Left lung (tissue), 10 donors: Measurements from ENCODE around the gene CAND2. TPM values are rescaled to one million over a fixed set of nuclear protein-coding genes. Genes with fewer than 3 reads are reported as not detected.
"Not testable (repeated sequence)": the region's sequence is repeated elsewhere in the genome, so short reads cannot be mapped to it uniquely, and the experiment has no call there.

Source experiments
- ATAC-seq: fragments of 200-7000 bp; cut with Tn5 transposase; one replicate; pipeline ENCODE4 v1.9.1; 2020; ENCODE audit warnings: moderate library complexity
- DNase-seq, 4 donors: peaks; one replicate each; pipeline ENCODE4 v3.0.0-alpha.2; 2013 to 2020
- H3K27ac ChIP-seq, 2 donors: fragments of 200-600 bp; sonication (generic) in 1 of 2; one replicate each; pipeline versions ENCODE4 v1.5.0 to v1.8.0; 2020 to 2021
- H3K27me3 ChIP-seq, 2 donors: fragments of 200-600 bp; sonication (generic) in 1 of 2; one replicate each; pipeline versions ENCODE4 v1.5.0 to v1.8.0; 2020 to 2021
- H3K36me3 ChIP-seq, 2 donors: fragments of 200-600 bp; sonication (generic) in 1 of 2; one replicate each; pipeline versions ENCODE4 v1.5.0 to v1.8.0; 2020 to 2021
- H3K4me1 ChIP-seq, 2 donors: fragments of 200-600 bp; one replicate each; pipeline ENCODE4 v1.8.0; 2021
- H3K4me3 ChIP-seq, 2 donors: fragments of 200-600 bp; sonication (generic) in 1 of 2; one replicate each; pipeline versions ENCODE4 v1.5.0 to v1.8.0; 2020 to 2021; ENCODE audit warnings: mild to moderate bottlenecking in 1 of 2
- H3K9me3 ChIP-seq, 2 donors: fragments of 200-600 bp; sonication (generic) in 1 of 2; one replicate each; pipeline versions ENCODE4 v1.5.0 to v1.8.0; 2020 to 2021
- CTCF ChIP-seq, 2 donors: fragments of 200-600 bp; sonication (generic) in 1 of 2; IDR thresholded peaks; one replicate each; pipeline versions ENCODE4 v1.5.0 to v1.8.0; 2021; ENCODE audit warnings: antibody characterized with exemption in 2 of 2
- intact Hi-C, 2 donors: fragments of 100-400 bp; cut with DNase I; formaldehyde crosslinking; loops; one replicate each; pipeline versions ENCODE4 v1.11.2 to v1.14.2; 2022
- polyA plus RNA-seq, 6 donors: library from polyadenylated mRNA; unstranded; fragments of 120-200 nt; gene quantifications; one replicate each; pipeline ENCODE4 v1.2.1, GENCODE V29; 2013; ENCODE audit not compliant: insufficient read length in 6 of 6
- total RNA-seq, 2 donors: library from RNA; stranded (reverse); fragmentation: NEBNext Ultra II Directional; extraction: Animal tissue kit (Norgen Biotek cat#: 25700); gene quantifications; one replicate each; pipeline ENCODE4 v1.2.1, GENCODE V29; 2021
- donor health status: DM: no; HTN: yes; CAD: no.
- donor health status: DM: no; HTN: no; CAD: no.

CAND2 gene
- total and polyA plus RNA-seq, 8 donors = 3.7 to 8.8 (median 6.8) TPM

- no peak for DNase-seq
- TF ChIP-seq CTCF (IDR thresholded peaks at IDR 0.05) = no peak
- ATAC-seq = no peak
- Histone ChIP-seq H3K9me3 (no peaks in the 10 kb centered on the region), H3K27ac (no peak overlapping the region), H3K4me1 (peaks cover 0 to 7% of the 10 kb centered on the region in 2 donors), H3K27me3 (peaks cover 0 to 27% of the 10 kb centered on the region in 2 donors), H3K36me3 (no peaks in the 10 kb centered on the region), H3K4me3 (no peak overlapping the region)
- intact Hi-C loops = loop anchor here in 1 of 2 donors (10.0 kb wide), 1 partner anchor 105 kb away; no protein-coding TSS in a partner anchor
These were observed 82.8 kb downstream of the CAND2 start for GRCh38 chr3:12879191-12879815.

GRCh38 chr3:12881858-12882257 lies 85.4 kb downstream of the CAND2 start:
- intact Hi-C loops, ATAC-seq, H3K9me3 ChIP-seq, H3K27ac ChIP-seq, H3K4me1 ChIP-seq, H3K4me3 ChIP-seq, DNase-seq, H3K36me3 ChIP-seq: not testable (repeated sequence)
- H3K27me3 ChIP-seq = peaks cover 0 to 20% of the 10 kb centered on the region in 2 donors

GRCh38 chr3:12882336-12883310 lies 86.1 kb downstream of the CAND2 start:
- H3K36me3 ChIP-seq = no peaks in the 10 kb centered on the region
- no peak overlapping the region for H3K4me3 ChIP-seq
- DNase-seq (no peak), ATAC-seq (no peak)
- no peak overlapping the region for H3K27ac ChIP-seq
- H3K4me1 ChIP-seq = no peaks in the 10 kb centered on the region
- H3K27me3 ChIP-seq = peaks cover 0 to 17% of the 10 kb centered on the region in 2 donors
- no peaks in the 10 kb centered on the region for H3K9me3 ChIP-seq
- intact Hi-C loops = no loop called here
- TF ChIP-seq CTCF (IDR thresholded peaks at IDR 0.05) = no peak

GRCh38 chr3:12884186-12884680 lies 87.8 kb downstream of the CAND2 start:
- no peak overlapping the region for H3K27ac ChIP-seq
- DNase-seq = no peak
- peaks cover 0 to 22% of the 10 kb centered on the region in 2 donors for H3K27me3 ChIP-seq
- H3K36me3 ChIP-seq = no peaks in the 10 kb centered on the region
- no peak overlapping the region for H3K4me3 ChIP-seq
- no peak for ATAC-seq
- TF ChIP-seq CTCF (IDR thresholded peaks at IDR 0.05) = no peak
- intact Hi-C loops = no loop called here
- no peaks in the 10 kb centered on the region for H3K9me3 ChIP-seq
- no peaks in the 10 kb centered on the region for H3K4me1 ChIP-seq

Other genes with a start within 250 kb of the CAND2 start
- 10 to 100 TPM; 20.3 to 23.4 TPM for gene MKRN2, start 239.6 kb upstream of the CAND2 start, total RNA-seq
- gene MKRN2, start 239.6 kb upstream of the CAND2 start, polyA plus RNA-seq = 10 to 100 TPM; 36.4 to 40.5 (median 36.9) TPM
- gene RAF1, start 132.6 kb upstream of the CAND2 start, total RNA-seq = 10 to 100 TPM; 75.8 to 89.9 TPM
- gene RAF1, start 132.6 kb upstream of the CAND2 start, polyA plus RNA-seq = 100 to 1,000 TPM; 125 to 147 (median 130) TPM
- gene TMEM40, start 37.4 kb upstream of the CAND2 start, total RNA-seq = 1 to 10 TPM in 1 of 2 donors, not detected in 1; 1.4 TPM
- gene TMEM40, start 37.4 kb upstream of the CAND2 start, polyA plus RNA-seq = 1 to 10 TPM; 1.1 to 2.4 (median 1.7) TPM
- gene RPL32, start 44.9 kb downstream of the CAND2 start, total RNA-seq = 1,000 to 10,000 TPM; 1,223 to 1,263 TPM
- gene RPL32, start 44.9 kb downstream of the CAND2 start, polyA plus RNA-seq = 1,000 to 10,000 TPM; 2,451 to 2,940 (median 2,544) TPM